Stimulated activated CD4-positive, alpha-beta T cell treated with anti-CD3 and anti-CD28 coated beads, Interleukin-15, amount 100 ng/mL, for 1 hour (primary cell): ENCODE data around the gene COL21A1.
"Not testable (repeated sequence)": the region's sequence is repeated elsewhere in the genome, so short reads cannot be mapped to it uniquely, and the experiment has no call there.

Experiments used
- DNase-seq, 2 donors: peaks; one replicate each; pipeline ENCODE4 v3.0.0-alpha.2; 2020; ENCODE audit warnings: low read depth in 1 of 2, low spot score in 1 of 2

The COL21A1 gene

DNA sequence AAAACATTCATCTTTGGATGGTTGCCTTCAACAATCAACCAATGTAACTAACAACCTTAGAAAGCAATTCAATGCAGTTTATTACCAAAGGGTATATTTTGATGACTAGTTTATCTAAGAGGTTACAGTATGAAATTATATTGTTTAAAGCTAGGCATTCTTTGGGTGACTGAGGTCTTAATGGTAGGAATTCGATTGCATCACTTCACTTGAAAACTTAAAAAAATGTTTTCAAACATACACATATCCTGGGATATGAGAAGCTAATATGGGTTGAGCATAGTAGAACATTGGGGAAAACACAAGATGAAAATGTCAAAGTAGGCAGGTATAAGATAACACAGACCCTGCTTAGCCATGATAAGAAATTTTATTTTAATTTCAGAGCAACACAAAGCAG, 227.4 kb downstream of the COL21A1 start:
- DNase-seq = no peak

- DNase-seq = no peak
Observed at GRCh38 chr6:56017198-56017597, 230.2 kb downstream of the COL21A1 start.

DNA sequence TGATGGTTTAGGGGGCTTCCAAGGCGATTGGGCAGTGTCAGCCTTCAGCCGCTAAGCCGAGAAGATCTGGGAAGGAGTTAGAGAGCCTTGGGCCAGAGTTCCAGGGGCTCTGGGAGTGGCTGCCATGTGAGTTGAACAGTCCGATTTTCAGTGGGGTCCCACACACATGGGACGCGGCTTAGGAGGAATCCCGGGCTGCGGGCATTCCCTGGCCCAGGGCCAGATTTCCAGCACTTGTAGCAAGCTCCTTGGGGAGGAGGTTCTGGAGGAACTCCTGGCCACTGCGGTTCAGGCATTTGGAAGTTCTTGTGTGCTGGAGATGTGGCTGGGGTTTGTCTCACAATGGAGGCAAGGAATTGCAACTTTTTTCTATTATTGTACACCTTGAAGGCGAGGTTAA, 233.3 kb downstream of the COL21A1 start:
- DNase-seq = not testable (repeated sequence)

DNA sequence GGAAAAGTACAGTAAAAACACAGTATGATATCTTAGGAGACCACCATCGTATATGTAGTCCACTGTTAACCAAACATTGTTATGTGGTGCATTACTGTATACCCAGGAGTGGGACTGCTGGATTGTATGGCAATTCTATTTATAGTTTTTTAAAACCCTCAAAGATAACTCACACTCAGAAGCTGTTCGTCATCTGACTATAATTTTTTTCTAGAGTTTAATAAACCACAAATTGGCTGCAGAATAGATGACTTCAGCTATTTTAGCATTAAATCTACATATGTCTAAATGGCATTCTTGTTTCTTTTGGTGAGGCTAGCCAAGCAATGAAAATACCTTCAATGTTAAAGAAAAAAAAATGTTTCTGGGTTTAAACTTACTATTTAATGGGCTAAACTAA, 237.7 kb downstream of the COL21A1 start:
- DNase-seq = no peak
